ENCODE results near the gene KDM3B.

Gene KDM3B

DNA sequence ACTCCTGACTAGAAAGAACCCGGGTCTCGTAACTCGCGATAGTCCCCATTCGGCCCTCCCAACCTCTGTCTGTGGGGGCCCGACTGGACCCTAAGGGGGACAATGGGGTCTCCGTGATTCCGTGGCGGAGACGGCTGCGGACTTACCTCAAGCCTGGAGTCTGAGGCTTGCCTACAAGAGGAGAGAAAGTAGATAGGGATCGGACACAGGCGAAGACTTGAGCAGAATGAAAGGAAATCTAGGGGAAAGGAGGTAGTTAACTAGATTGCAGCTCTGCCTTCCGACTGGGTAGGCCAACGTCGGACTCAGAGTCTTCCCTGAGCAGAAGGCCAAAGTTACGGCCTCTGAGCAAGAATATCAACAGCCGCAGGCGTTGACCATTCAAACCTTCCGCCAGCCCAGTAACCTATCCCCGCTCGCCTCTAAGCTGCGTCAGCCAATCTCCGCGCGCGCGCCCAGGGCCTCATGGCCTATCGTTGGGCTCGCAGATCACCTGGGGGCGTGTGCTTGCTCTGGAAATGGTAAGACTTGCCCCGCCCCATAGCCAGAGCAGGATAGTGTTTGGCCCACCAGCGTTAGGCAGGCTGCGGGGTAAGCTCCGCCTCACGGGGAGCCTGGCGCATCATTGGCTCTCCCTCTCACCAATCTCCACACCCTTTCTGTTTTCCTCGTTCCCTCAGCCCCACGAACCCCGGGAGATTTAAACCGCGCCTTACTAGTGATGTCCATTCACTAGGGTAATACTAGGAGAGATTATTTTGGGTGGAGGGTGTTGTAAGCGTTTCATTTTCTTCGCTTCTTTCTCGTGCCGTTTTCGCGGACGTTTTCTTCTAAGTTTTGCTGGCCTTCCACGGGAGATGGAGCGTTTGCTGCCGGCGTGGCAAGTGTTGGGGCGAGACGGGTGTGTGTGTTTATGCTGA is 20.8 kb upstream of the KDM3B start, which contains the start of gene CDC25C:
CDC25C (minus strand) TSS at position 356 of the 920 bp plus-strand sequence. CDS start 624 bp downstream, outside the sequence.
- peak within 1 kb of the TSS; percentile 91 for H3K4me2 ChIP-seq (ENCODE audit: low read depth, low read length, poor library complexity, severe bottlenecking)
- peak within 1 kb of the TSS; percentile 99 for H2AFZ ChIP-seq (ENCODE audit: low read length)
- no peaks in the 10 kb centered on the region for H3F3A ChIP-seq (ENCODE audit: low read depth)
- no peaks in the 10 kb centered on the region for H4K20me1 ChIP-seq (ENCODE audit: insufficient read depth, low read length, poor library complexity, severe bottlenecking)
- H3K36me3 ChIP-seq (ENCODE audit: insufficient read depth, low read length) = peaks cover 6% of the 10 kb centered on the region; the same call in 1 of the 2 replicates
- H3K4me3 ChIP-seq (ENCODE audit: low read length, poor library complexity, severe bottlenecking) = peak within 1 kb of the TSS; percentile 94
- no peaks in the 10 kb centered on the region for H3K27me3 ChIP-seq (ENCODE audit: insufficient read depth, low read length, poor library complexity, severe bottlenecking)
- no peaks in the 10 kb centered on the region for H3K9me2 ChIP-seq (replicated peaks; ENCODE audit: low read depth, low read length)
- H3K9ac ChIP-seq (ENCODE audit: low read depth, low read length, poor library complexity, severe bottlenecking) = peak within 1 kb of the TSS; percentile 95
- TF ChIP-seq EZH2phosphoT487 (IDR thresholded peaks at IDR 0.05; ENCODE audit: borderline replicate concordance) = no peak
- TF ChIP-seq, protein P1, sequence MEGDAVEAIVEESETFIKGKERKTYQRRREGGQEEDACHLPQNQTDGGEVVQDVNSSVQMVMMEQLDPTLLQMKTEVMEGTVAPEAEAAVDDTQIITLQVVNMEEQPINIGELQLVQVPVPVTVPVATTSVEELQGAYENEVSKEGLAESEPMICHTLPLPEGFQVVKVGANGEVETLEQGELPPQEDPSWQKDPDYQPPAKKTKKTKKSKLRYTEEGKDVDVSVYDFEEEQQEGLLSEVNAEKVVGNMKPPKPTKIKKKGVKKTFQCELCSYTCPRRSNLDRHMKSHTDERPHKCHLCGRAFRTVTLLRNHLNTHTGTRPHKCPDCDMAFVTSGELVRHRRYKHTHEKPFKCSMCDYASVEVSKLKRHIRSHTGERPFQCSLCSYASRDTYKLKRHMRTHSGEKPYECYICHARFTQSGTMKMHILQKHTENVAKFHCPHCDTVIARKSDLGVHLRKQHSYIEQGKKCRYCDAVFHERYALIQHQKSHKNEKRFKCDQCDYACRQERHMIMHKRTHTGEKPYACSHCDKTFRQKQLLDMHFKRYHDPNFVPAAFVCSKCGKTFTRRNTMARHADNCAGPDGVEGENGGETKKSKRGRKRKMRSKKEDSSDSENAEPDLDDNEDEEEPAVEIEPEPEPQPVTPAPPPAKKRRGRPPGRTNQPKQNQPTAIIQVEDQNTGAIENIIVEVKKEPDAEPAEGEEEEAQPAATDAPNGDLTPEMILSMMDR (conservative IDR thresholded peaks at IDR 0.05; ENCODE audit: low read length) = no peak
- no peaks in the 10 kb centered on the region for H3K9me3 ChIP-seq (ENCODE audit: insufficient read depth, low read depth, low read length)
- H3K79me2 ChIP-seq (ENCODE audit: insufficient read depth, low read length) = peaks cover 25% of the 10 kb centered on the region
- peaks cover 16% of the 10 kb centered on the region for H3K4me1 ChIP-seq (ENCODE audit: insufficient read depth, low read length, poor library complexity, severe bottlenecking)

DNA sequence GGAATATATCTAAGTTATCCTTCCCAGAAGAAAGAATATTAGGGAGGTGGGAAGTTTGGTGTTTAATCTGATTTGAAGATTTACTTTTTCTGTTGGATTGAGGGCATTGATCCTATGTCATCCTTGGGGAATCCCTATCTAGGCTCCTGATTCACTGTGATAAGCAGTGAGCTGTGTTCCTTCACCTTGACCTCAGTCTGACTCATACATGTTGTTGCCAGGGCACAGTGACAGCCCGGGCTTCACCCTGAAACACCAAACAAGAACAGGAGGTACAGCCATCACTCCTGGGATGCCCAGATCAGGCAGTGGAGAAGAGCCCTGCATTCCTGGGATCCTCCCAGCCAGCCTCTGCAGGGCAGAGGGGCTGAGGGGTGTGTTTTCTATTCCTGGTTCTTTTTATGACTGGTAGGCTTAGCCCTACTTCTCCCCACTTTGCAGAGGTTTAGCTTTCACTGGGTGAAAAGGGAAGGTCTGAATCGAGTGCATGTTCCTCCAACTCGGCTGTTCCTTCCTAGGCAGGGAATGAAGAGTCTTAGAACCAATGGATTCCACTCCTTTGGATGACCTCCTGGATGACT is 17.5 kb upstream of the KDM3B start:
- TF ChIP-seq, protein P1 (conservative IDR thresholded peaks at IDR 0.05; ENCODE audit: low read length) = no peak
- no peak for TF ChIP-seq EZH2phosphoT487 (IDR thresholded peaks at IDR 0.05; ENCODE audit: borderline replicate concordance)
- Histone ChIP-seq H3K4me3 (ENCODE audit: low read length, poor library complexity, severe bottlenecking) (no peak overlapping the region), H3K9me2 (replicated peaks; ENCODE audit: low read depth, low read length) (no peaks in the 10 kb centered on the region), H4K20me1 (ENCODE audit: insufficient read depth, low read length, poor library complexity, severe bottlenecking) (peaks cover 7% of the 10 kb centered on the region), H3K4me2 (ENCODE audit: low read depth, low read length, poor library complexity, severe bottlenecking) (no peak overlapping the region), H3F3A (ENCODE audit: low read depth) (no peaks in the 10 kb centered on the region), H2AFZ (ENCODE audit: low read length) (no peak overlapping the region), H3K4me1 (ENCODE audit: insufficient read depth, low read length, poor library complexity, severe bottlenecking) (peaks cover 36% of the 10 kb centered on the region), H3K36me3 (ENCODE audit: insufficient read depth, low read length) (no peaks in the 10 kb centered on the region), H3K27me3 (ENCODE audit: insufficient read depth, low read length, poor library complexity, severe bottlenecking) (no peaks in the 10 kb centered on the region), H3K9ac (ENCODE audit: low read depth, low read length, poor library complexity, severe bottlenecking) (no peak overlapping the region), H3K79me2 (ENCODE audit: insufficient read depth, low read length) (peaks cover 32% of the 10 kb centered on the region), H3K9me3 (ENCODE audit: insufficient read depth, low read depth, low read length) (no peaks in the 10 kb centered on the region)

GRCh38 chr5:138336952-138337684 is 15.4 kb upstream of the KDM3B start:
- H3F3A ChIP-seq (ENCODE audit: low read depth) = no peaks in the 10 kb centered on the region
- H3K36me3 ChIP-seq (ENCODE audit: insufficient read depth, low read length) = no peaks in the 10 kb centered on the region
- no peaks in the 10 kb centered on the region for H3K9me3 ChIP-seq (ENCODE audit: insufficient read depth, low read depth, low read length)
- H3K27me3 ChIP-seq (ENCODE audit: insufficient read depth, low read length, poor library complexity, severe bottlenecking) = no peaks in the 10 kb centered on the region
- no peaks in the 10 kb centered on the region for H3K9me2 ChIP-seq (replicated peaks; ENCODE audit: low read depth, low read length)
- TF ChIP-seq EZH2phosphoT487 (IDR thresholded peaks at IDR 0.05; ENCODE audit: borderline replicate concordance) = no peak
- TF ChIP-seq, protein P1 (conservative IDR thresholded peaks at IDR 0.05; ENCODE audit: low read length) = no peak
- peak overlapping the region; percentile 94 for H2AFZ ChIP-seq (ENCODE audit: low read length)
- H4K20me1 ChIP-seq (ENCODE audit: insufficient read depth, low read length, poor library complexity, severe bottlenecking) = peaks cover 14% of the 10 kb centered on the region
- H3K79me2 ChIP-seq (ENCODE audit: insufficient read depth, low read length) = peaks cover 36% of the 10 kb centered on the region
- peaks cover 43% of the 10 kb centered on the region for H3K4me1 ChIP-seq (ENCODE audit: insufficient read depth, low read length, poor library complexity, severe bottlenecking)
- peak overlapping the region; percentile 73 for H3K4me2 ChIP-seq (ENCODE audit: low read depth, low read length, poor library complexity, severe bottlenecking)
- H3K9ac ChIP-seq (ENCODE audit: low read depth, low read length, poor library complexity, severe bottlenecking) = peak overlapping the region; percentile 93
- H3K4me3 ChIP-seq (ENCODE audit: low read length, poor library complexity, severe bottlenecking) = peak overlapping the region; percentile 78
